ENCODE data around the gene ART3. TPM values are rescaled to one million over a fixed set of nuclear protein-coding genes. Genes with fewer than 3 reads are reported as not detected.
"Not testable (repeated sequence)": the region's sequence is repeated elsewhere in the genome, so short reads cannot be mapped to it uniquely, and the experiment has no call there.

Gene ART3
- polyA plus RNA-seq, 1 donor from 2014 or later = 0.25 TPM

- Histone ChIP-seq H3K27ac (ENCODE audit: low read length) (no peak within 1 kb of the TSS), H3K27me3 (ENCODE audit: insufficient read depth, low read depth, low read length) (no peaks in the 10 kb centered on the region), H3K79me2 (replicated peaks; ENCODE audit: insufficient read depth, low read length) (no peaks in the 10 kb centered on the region), H3K9me3 (ENCODE audit: low read length) (no peaks in the 10 kb centered on the region), H3K36me3 (ENCODE audit: insufficient read depth, low read length) (no peaks in the 10 kb centered on the region), H3K4me3 (ENCODE audit: low read length) (no peak within 1 kb of the TSS), H3K9me2 (ENCODE audit: insufficient read depth, low read length) (no peaks in the 10 kb centered on the region), H3F3A (ENCODE audit: insufficient read depth, low read length, poor library complexity, severe bottlenecking) (no peaks in the 10 kb centered on the region), H4K20me1 (ENCODE audit: insufficient read depth) (no peaks in the 10 kb centered on the region), H3K4me2 (ENCODE audit: low read length) (no peak within 1 kb of the TSS), H2AFZ (ENCODE audit: low read depth, low read length) (no peak within 1 kb of the TSS), H3K9ac (ENCODE audit: low read length) (no peak within 1 kb of the TSS)
- TF ChIP-seq, protein P1, sequence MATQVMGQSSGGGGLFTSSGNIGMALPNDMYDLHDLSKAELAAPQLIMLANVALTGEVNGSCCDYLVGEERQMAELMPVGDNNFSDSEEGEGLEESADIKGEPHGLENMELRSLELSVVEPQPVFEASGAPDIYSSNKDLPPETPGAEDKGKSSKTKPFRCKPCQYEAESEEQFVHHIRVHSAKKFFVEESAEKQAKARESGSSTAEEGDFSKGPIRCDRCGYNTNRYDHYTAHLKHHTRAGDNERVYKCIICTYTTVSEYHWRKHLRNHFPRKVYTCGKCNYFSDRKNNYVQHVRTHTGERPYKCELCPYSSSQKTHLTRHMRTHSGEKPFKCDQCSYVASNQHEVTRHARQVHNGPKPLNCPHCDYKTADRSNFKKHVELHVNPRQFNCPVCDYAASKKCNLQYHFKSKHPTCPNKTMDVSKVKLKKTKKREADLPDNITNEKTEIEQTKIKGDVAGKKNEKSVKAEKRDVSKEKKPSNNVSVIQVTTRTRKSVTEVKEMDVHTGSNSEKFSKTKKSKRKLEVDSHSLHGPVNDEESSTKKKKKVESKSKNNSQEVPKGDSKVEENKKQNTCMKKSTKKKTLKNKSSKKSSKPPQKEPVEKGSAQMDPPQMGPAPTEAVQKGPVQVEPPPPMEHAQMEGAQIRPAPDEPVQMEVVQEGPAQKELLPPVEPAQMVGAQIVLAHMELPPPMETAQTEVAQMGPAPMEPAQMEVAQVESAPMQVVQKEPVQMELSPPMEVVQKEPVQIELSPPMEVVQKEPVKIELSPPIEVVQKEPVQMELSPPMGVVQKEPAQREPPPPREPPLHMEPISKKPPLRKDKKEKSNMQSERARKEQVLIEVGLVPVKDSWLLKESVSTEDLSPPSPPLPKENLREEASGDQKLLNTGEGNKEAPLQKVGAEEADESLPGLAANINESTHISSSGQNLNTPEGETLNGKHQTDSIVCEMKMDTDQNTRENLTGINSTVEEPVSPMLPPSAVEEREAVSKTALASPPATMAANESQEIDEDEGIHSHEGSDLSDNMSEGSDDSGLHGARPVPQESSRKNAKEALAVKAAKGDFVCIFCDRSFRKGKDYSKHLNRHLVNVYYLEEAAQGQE (IDR thresholded peaks at IDR 0.05; ENCODE audit: borderline replicate concordance) = no peak
- TF ChIP-seq MXI1 (conservative IDR thresholded peaks at IDR 0.05; ENCODE audit: poor library complexity, severe bottlenecking) = no peak
- no peak for TF ChIP-seq EP300 (conservative IDR thresholded peaks at IDR 0.05; ENCODE audit: poor library complexity, severe bottlenecking)
- no peak for TF ChIP-seq EZH2 (IDR thresholded peaks at IDR 0.05; ENCODE audit: borderline replicate concordance, insufficient read depth, low read length, poor library complexity, severe bottlenecking)
- no peak for TF ChIP-seq POLR2AphosphoS5 (IDR thresholded peaks at IDR 0.05)
- TF ChIP-seq CTCF (IDR thresholded peaks at IDR 0.05; ENCODE audit: poor library complexity, severe bottlenecking) = no peak
Measured at GRCh38 chr4:76035799-76036380, 38.6 kb upstream of the ART3 start, which contains the start of gene CXCL11. Gene CXCL11 (minus strand): TSS chr4:76036070. CDS start chr4:76035987, 83 bp downstream.

GRCh38 chr4:76036855-76037254 lies 37.7 kb upstream of the ART3 start:
- Histone ChIP-seq H3K79me2 (replicated peaks; ENCODE audit: insufficient read depth, low read length) (no peaks in the 10 kb centered on the region), H3F3A (ENCODE audit: insufficient read depth, low read length, poor library complexity, severe bottlenecking) (no peaks in the 10 kb centered on the region), H3K9ac (ENCODE audit: low read length) (no peak overlapping the region), H3K27ac (ENCODE audit: low read length) (no peak overlapping the region), H3K9me2 (ENCODE audit: insufficient read depth, low read length) (no peaks in the 10 kb centered on the region), H3K9me3 (ENCODE audit: low read length) (no peaks in the 10 kb centered on the region), H3K36me3 (ENCODE audit: insufficient read depth, low read length) (no peaks in the 10 kb centered on the region), H2AFZ (ENCODE audit: low read depth, low read length) (no peak overlapping the region), H4K20me1 (ENCODE audit: insufficient read depth) (no peaks in the 10 kb centered on the region), H3K4me2 (ENCODE audit: low read length) (no peak overlapping the region), H3K27me3 (ENCODE audit: insufficient read depth, low read depth, low read length) (no peaks in the 10 kb centered on the region), H3K4me3 (ENCODE audit: low read length) (no peak overlapping the region)
- TF ChIP-seq EZH2 (IDR thresholded peaks at IDR 0.05; ENCODE audit: borderline replicate concordance, insufficient read depth, low read length, poor library complexity, severe bottlenecking) = no peak
- TF ChIP-seq POLR2AphosphoS5 (IDR thresholded peaks at IDR 0.05) = no peak
- TF ChIP-seq TAF1 (IDR thresholded peaks at IDR 0.05; ENCODE audit: low read depth) = no peak
- no peak for TF ChIP-seq EP300 (conservative IDR thresholded peaks at IDR 0.05; ENCODE audit: poor library complexity, severe bottlenecking)
- TF ChIP-seq, protein P1 (IDR thresholded peaks at IDR 0.05; ENCODE audit: borderline replicate concordance) = no peak
- TF ChIP-seq RAD21 (conservative IDR thresholded peaks at IDR 0.05) = no peak
- no peak for TF ChIP-seq CTCF (IDR thresholded peaks at IDR 0.05; ENCODE audit: poor library complexity, severe bottlenecking)

- H3F3A ChIP-seq (ENCODE audit: insufficient read depth, low read length, poor library complexity, severe bottlenecking); H3K79me2 ChIP-seq (replicated peaks; ENCODE audit: insufficient read depth, low read length); H2AFZ ChIP-seq (ENCODE audit: low read depth, low read length); H3K9me3 ChIP-seq (ENCODE audit: low read length); H3K27ac ChIP-seq (ENCODE audit: low read length); H3K9me2 ChIP-seq (ENCODE audit: insufficient read depth, low read length); H3K4me3 ChIP-seq (ENCODE audit: low read length); H3K9ac ChIP-seq (ENCODE audit: low read length); H4K20me1 ChIP-seq (ENCODE audit: insufficient read depth); H3K4me2 ChIP-seq (ENCODE audit: low read length); H3K27me3 ChIP-seq (ENCODE audit: insufficient read depth, low read depth, low read length); H3K36me3 ChIP-seq (ENCODE audit: insufficient read depth, low read length): not testable (repeated sequence)
Measured at GRCh38 chr4:76042241-76042998, 32.1 kb upstream of the ART3 start.

All from neural cell (in vitro differentiated cells).